ENCODE data around the gene TAF5L.

GRCh38 chr1:229641306-229641705 is 15.4 kb upstream of the TAF5L start:
- TF ChIP-seq CTCF (IDR thresholded peaks at IDR 0.05 in 8 of 11, conservative IDR thresholded peaks at IDR 0.05 in 3 of 11) (no peak), POLR2AphosphoS5 (IDR thresholded peaks at IDR 0.05) (no peak)

All from spleen (tissue), 7 donors.